HG03469 (cell line): ENCODE measurements around the gene TGFB1I1.

Source experiments
- ATAC-seq: cut with Tn5 transposase; IDR thresholded peaks from one replicate; pipeline ENCODE4 v1.9.1; 2021; ENCODE audit warnings: mild to moderate bottlenecking, moderate library complexity, moderate number of reproducible peaks; ENCODE audit not compliant: unreplicated experiment

TGFB1I1 gene

GRCh38 chr16:31451681-31452351 lies 20.1 kb upstream of the TGFB1I1 start:
- no peak for ATAC-seq

GRCh38 chr16:31452631-31453106 lies 19.3 kb upstream of the TGFB1I1 start:
- ATAC-seq, result no peak

GRCh38 chr16:31453255-31454204 lies 18.4 kb upstream of the TGFB1I1 start:
- no peak for ATAC-seq

- no peak for ATAC-seq
Measured at GRCh38 chr16:31455601-31456314, 16.2 kb upstream of the TGFB1I1 start.

GRCh38 chr16:31456988-31457360 lies 15.0 kb upstream of the TGFB1I1 start:
- no peak for ATAC-seq

GRCh38 chr16:31458073-31458843 lies 13.7 kb upstream of the TGFB1I1 start:
- ATAC-seq, result no peak

- peak; percentile 49 for ATAC-seq
Measured at GRCh38 chr16:31458844-31459686, 12.9 kb upstream of the TGFB1I1 start, which contains the start of gene ARMC5. TSS of gene ARMC5 (plus strand) at chr16:31459501. CDS start at chr16:31459525, 24 bp downstream.

- peak; percentile 52 for ATAC-seq
Measured at GRCh38 chr16:31459687-31460581, 12.0 kb upstream of the TGFB1I1 start.

- ATAC-seq, result no peak
Measured at GRCh38 chr16:31460582-31461002, 11.4 kb upstream of the TGFB1I1 start.

- no peak for ATAC-seq
Measured at GRCh38 chr16:31461201-31461920, 10.6 kb upstream of the TGFB1I1 start.

- ATAC-seq, result no peak
Measured at GRCh38 chr16:31461921-31462804, 9.8 kb upstream of the TGFB1I1 start.

GRCh38 chr16:31464348-31464769 lies 7.6 kb upstream of the TGFB1I1 start:
- ATAC-seq, result no peak

GRCh38 chr16:31464781-31465260 lies 7.1 kb upstream of the TGFB1I1 start:
- ATAC-seq, result no peak

- ATAC-seq, result no peak
Measured at GRCh38 chr16:31465788-31466370, 6.1 kb upstream of the TGFB1I1 start.

GRCh38 chr16:31466381-31466841 lies 5.5 kb upstream of the TGFB1I1 start:
- ATAC-seq, result no peak

- ATAC-seq, result no peak
Measured at GRCh38 chr16:31467151-31467773, 4.7 kb upstream of the TGFB1I1 start.
